ENCODE results near the gene GNRHR.

DNA sequence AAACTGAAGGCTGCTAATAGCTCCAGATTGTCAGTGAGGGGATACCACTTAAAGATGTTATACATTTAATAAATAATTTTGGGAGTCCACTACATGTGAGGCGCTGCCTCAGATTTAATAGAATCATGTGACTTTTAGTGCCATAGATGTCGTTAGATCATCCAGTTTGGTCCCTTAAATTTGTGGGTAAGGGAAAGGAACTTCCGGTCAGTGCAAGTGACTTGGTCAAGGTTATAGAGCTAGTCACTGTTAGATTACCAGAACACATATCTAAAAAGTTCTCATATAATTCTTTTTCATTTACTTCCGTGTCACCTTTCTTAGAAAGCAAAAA lies 52.7 kb downstream of the GNRHR start:
- TF ChIP-seq CTCF (IDR thresholded peaks at IDR 0.05) (no peak), POLR2A (IDR thresholded peaks at IDR 0.05) (no peak)

Measured in right lobe of liver (tissue), 4 donors.